ENCODE data around the gene RIN1. TPM values are rescaled to one million over a fixed set of nuclear protein-coding genes. Genes with fewer than 3 reads are reported as not detected.

The RIN1 gene
- total RNA-seq, 1 donor from 2014 or later, result 19.2 TPM

DNA sequence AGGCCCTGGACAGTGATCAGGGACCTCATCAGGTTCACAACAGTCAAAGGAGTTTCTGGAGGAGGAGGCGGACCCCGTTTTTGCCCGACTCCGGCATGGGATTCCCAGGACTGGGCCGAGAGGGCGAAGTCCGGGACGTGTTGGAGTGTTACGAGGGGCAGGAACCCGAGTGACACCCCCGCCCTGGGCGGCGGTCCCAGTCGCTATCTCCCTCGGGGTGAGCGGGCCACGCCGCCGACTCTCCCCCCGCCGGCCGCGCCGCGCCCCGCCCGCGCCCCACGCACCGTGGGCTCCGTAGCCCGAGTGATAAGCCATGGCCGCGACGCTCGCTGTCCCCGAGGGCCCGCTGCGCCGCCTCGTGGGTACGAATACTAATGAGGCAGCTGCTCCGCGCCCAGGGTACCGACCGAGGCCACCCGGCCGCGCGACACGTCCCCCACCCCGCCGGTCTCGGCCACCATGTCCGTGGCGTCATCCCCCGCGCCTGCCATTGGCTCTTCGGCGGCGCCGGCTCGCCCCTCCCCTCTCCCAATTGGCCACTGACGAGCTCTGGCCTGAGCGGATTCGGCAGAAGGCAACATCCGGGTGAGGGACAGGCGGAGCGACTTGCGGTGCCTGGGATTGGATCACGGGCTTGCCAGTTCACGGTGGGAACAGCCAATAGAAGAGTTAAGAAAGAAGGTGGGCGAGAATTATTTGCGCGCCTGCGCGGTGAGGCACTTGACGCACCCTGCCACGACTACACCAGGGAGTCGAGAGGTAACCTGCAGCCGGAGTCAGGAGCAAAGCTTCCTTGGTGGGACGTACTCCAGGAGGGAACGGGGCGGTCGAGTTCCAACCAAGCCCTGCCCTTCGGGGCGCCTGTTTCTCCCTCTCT is 47.3 kb downstream of the RIN1 start, which contains the start of gene YIF1A:
TSS of gene YIF1A (minus strand) at position 473 of the 877 bp plus-strand sequence. CDS start at position 315, 158 bp downstream.
- intact Hi-C loops (cut with DNase I), result loop anchor here (10.0 kb wide), 1 partner anchor 64 kb away; no protein-coding TSS in a partner anchor
- DNase-seq (ENCODE audit: extremely low spot score in 2 of 2), result peak; percentile 100
- Histone ChIP-seq H3K9me3 (no peaks in the 10 kb centered on the region), H3K4me3 (peak within 1 kb of the TSS; percentile 92 to 98), H3K4me1 (peaks cover 42% of the 10 kb centered on the region), H3K27ac (peak within 1 kb of the TSS; percentile 90), H3K36me3 (no peaks in the 10 kb centered on the region), H3K27me3 (peaks cover 5% of the 10 kb centered on the region)
- TF ChIP-seq POLR2AphosphoS5 (IDR thresholded peaks at IDR 0.05; ENCODE audit: insufficient read depth in 1 of 2, low read depth in 1 of 2) (peak; percentile 90 to 95), POLR2A (IDR thresholded peaks at IDR 0.05) (peak in 1 of 2 donors; percentile 93), CTCF (IDR thresholded peaks at IDR 0.05) (peak in 1 of 3 experiments; percentile 14)

DNA sequence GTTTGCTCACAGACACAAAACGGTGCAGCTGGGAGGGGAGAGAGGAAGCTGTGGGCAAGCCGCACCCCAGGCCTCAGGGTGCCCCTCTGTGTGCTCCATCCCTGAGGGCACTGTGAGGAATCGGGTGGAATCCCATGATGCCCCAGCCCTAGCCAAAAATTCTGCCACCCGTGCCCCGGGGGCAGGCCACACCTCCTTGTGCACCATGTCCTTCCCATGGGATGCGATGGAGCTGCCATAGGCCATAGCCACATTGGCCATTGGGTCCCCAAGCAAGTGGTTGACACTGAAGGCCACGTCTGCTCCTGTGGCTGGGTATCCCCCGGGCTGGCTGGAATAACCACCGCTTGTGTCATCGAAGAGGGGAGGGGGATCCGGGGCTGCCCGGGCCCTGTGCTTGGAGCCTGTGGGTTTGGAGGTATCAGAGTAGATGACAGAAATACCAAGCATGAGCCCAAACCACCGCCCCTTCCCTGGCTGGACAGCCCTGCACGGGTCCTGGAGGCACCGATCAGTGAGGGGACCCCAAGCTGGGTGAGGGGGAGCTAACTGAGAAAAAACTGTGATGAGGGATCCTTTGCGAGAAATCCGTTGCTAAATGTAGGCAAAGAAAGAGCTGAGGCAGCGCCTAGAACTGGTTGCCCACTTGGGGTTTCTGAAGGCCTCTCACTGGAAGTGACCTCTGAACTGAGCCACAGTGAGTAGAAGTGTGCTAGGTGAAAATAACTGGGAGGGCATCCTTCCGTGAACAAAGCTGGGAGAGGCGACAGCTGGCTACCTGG is 48.2 kb downstream of the RIN1 start:
- Histone ChIP-seq H3K27ac (peak overlapping the region; percentile 90), H3K9me3 (no peaks in the 10 kb centered on the region), H3K4me3 (peak overlapping the region; percentile 92 to 98), H3K36me3 (no peaks in the 10 kb centered on the region), H3K4me1 (peaks cover 42% of the 10 kb centered on the region), H3K27me3 (peaks cover 5% of the 10 kb centered on the region)
- TF ChIP-seq POLR2AphosphoS5 (IDR thresholded peaks at IDR 0.05; ENCODE audit: insufficient read depth in 1 of 2, low read depth in 1 of 2) (no peak), POLR2A (IDR thresholded peaks at IDR 0.05) (no peak), CTCF (IDR thresholded peaks at IDR 0.05) (no peak)
- intact Hi-C loops (cut with DNase I), result loop anchor here (10.0 kb wide), 1 partner anchor 63 kb away; no protein-coding TSS in a partner anchor
- no peak for DNase-seq (ENCODE audit: extremely low spot score in 2 of 2)

- no peaks in the 10 kb centered on the region for H3K9me3 ChIP-seq
- H3K27ac ChIP-seq, result no peak overlapping the region
- H3K27me3 ChIP-seq, result no peaks in the 10 kb centered on the region
- no peaks in the 10 kb centered on the region for H3K36me3 ChIP-seq
- no peak overlapping the region for H3K4me3 ChIP-seq
- no peak for DNase-seq (ENCODE audit: extremely low spot score in 2 of 2)
- intact Hi-C loops (cut with DNase I), result loop anchor here (10.0 kb wide), 1 partner anchor 63 kb away; no protein-coding TSS in a partner anchor
- TF ChIP-seq POLR2AphosphoS5 (IDR thresholded peaks at IDR 0.05; ENCODE audit: insufficient read depth in 1 of 2, low read depth in 1 of 2) (no peak), CTCF (IDR thresholded peaks at IDR 0.05) (no peak), POLR2A (IDR thresholded peaks at IDR 0.05) (no peak)
- peaks cover 47% of the 10 kb centered on the region for H3K4me1 ChIP-seq
Observed at GRCh38 chr11:66287211-66287888, 48.9 kb downstream of the RIN1 start.

DNA sequence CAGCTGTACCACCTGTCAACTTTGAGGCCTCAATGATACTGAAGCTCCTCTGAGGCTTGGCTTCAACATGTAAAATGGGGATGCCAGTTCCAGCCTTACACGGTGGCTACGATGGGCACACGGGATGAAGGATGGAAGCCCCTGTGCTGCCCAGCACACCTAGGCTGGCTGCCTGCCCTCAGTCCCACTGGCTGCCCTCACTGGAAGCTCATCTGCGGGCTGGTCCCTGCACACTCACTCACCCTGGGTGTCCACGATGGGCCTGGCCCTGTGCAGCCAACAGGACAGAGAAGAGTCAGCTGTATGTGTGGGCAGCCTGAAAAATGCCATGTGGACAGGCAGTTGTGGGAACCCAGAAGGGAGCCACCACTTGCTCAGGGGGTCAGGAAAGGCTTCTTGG is 49.5 kb downstream of the RIN1 start:
- TF ChIP-seq POLR2A (IDR thresholded peaks at IDR 0.05) (no peak), CTCF (IDR thresholded peaks at IDR 0.05) (no peak), POLR2AphosphoS5 (IDR thresholded peaks at IDR 0.05; ENCODE audit: insufficient read depth in 1 of 2, low read depth in 1 of 2) (no peak)
- H3K27me3 ChIP-seq, result no peaks in the 10 kb centered on the region
- peaks cover 47% of the 10 kb centered on the region for H3K4me1 ChIP-seq
- DNase-seq (ENCODE audit: extremely low spot score in 2 of 2), result no peak
- H3K9me3 ChIP-seq, result no peaks in the 10 kb centered on the region
- intact Hi-C loops (cut with DNase I), result loop anchor here (10.0 kb wide), 1 partner anchor 62 kb away; no protein-coding TSS in a partner anchor
- no peak overlapping the region for H3K4me3 ChIP-seq
- no peaks in the 10 kb centered on the region for H3K36me3 ChIP-seq
- H3K27ac ChIP-seq, result no peak overlapping the region
